GOT3 (cell line): ENCODE measurements around the gene TESK1.

Experiments used
- DNase-seq: peaks from one replicate; lab custom pipeline; 2025; ENCODE audit warnings: mixed read lengths; lab: John Stamatoyannopoulos, UW

Gene TESK1

DNA sequence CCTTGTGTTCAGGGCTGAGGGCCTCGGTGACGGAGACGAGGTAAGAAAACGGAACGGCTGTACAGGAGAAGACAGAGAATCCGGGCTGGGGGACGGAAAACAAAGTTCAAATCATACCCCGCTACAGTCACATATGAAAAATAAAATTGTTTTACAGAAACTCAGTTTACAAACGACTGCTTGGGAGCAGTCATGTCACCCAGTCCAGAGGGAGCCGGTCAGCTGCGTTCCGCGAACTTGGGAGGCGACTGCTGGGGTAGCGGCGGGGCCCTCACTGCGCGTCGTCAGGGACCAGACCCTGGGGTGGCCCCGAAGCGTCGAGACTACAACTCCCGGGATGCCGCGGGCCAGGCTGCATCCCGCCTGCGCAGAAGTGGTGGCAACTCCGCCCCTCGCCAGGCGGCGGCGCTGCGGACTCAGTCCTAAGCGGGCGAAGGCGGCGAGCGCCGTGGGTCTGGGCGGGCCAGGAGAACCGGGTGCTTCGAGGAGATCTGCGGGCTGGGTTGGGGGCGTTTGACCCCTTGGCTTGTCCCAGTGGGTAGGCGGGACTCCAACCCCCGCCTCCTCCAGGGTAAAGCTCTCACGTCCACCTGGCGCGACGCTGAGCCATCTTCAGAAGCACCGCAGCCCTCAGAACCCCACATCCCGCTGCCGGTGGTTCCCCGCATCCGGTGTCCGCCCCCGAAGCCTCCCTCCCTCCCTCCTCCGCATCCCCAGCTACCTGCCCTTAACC, 41.6 kb downstream of the TESK1 start:
- peak; percentile 25 for DNase-seq

DNA sequence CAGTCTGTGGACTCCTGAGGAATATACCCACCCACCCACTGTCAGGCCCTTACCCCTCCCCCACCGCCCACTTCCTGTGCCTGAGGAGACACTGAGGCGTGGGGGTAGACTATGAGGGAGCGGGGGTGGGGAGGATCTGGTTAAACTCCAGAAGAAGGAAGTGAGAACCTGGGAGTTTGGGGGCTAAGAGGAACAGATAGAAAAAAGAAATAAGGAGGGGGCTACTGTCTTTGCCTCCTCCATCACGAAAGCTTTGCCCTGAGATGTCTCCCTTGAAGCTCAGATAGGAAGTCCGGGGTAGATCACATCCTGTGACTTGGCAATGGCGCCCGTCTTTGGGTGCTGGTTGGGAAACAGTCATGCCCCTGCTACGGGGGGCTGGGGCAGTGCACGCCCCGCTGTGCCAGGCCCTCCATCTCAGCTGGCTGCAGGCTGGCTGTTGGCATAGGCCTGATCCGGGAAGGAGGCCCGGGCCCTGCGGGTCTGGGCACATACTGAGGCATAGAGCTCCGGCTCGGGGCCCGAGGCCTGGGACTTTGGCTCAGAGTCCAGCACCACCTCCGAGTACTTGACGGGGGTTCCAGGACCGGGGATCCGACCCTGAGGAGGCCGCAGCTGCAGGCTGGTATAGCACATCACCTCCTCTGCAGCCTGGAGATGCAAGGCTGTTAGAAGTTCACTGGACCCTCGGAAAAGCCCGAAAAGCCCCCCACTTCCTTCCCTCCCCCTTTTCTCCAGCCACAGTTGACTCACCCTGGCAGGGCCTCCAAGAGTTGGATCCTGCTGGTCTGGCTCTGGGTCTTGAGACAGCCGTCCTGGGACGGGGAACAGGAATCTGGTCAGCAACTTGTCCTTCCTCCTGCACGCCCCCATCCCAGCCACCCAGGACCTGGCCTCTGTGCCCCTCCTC, 44.6 kb downstream of the TESK1 start:
- DNase-seq: no peak

DNA sequence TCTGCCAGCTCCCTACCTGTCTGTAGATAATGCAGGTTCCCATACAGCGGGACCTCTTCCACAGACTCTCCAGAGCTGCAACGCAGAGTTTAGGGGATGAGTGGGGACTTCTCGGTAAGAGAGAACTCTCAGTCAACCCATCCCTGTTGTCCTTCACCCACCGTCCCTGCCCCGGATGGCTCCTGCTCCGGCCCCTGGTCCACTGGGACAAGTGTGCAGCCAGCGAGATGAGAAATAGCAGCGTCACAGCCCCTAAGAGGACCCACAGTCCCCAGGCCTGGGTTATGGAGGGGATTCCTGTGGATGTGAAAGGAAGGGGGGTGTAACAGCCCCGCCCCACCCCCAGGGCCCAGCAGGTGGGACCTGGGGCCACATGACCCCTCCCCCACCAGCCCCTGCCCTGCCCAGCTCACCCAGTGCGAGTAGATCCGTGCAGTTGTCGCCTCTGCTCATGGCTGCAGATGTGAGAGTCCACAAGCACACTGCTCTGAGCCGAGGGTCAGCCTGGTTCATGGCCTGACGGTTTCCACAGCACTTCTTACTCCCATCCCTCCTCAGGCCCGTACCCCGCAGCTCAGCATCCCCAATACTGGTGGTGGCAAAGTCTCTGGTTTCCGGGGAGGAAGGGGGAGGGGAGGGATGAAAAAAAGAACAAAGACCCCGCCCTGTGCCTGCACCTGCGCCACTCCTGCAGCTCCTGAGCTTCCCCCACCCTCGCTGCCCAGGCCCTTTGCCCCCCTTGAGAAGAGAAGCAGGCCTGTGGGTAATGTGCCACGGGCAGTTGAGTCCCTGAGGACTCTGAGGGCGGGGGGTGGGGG, 45.5 kb downstream of the TESK1 start, which contains the start of gene SIT1:
SIT1 (minus strand) TSS at position 591 of the 818 bp plus-strand sequence; CDS start at position 513, 78 bp downstream.
- no peak for DNase-seq

DNA sequence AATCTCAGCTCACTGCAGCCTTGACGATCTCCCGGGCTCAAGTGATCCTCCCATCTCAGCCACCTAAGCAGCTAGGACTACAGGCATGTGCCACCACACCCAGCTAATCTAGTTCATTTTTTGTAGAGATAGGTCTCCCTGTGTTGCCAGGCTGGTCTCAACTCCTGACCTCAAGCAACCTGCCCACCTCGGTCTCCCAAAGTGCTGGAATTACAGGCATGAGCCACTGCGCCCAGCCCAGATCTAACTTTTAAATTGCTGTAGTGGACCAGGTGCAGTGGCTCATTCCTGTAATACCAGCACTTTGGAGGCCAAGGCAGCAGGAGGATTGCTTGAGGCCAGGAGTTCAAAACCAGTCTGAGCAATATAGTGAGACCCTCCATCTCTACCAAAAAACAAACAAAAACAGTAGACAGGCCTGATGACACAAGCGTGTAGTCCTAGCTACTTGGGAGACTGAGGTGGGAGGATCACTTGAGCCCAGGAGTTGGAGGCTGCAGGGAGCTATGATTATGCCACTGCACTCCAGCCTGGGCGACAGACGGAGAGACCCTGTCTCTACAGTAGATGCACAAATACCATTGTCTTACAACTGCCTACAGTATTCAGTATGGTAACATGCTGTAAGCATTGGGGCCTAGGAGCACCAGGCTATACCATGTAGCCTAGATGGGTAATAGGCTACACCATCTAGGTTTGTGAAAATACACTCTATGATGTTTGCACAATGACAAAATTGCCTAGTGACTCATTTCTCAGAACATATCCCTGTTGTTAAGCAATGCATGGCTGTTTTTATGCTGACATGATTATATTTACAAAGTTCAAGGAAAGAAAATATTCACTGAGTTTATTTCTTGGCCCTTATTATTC, 47.1 kb downstream of the TESK1 start:
- no peak for DNase-seq

DNA sequence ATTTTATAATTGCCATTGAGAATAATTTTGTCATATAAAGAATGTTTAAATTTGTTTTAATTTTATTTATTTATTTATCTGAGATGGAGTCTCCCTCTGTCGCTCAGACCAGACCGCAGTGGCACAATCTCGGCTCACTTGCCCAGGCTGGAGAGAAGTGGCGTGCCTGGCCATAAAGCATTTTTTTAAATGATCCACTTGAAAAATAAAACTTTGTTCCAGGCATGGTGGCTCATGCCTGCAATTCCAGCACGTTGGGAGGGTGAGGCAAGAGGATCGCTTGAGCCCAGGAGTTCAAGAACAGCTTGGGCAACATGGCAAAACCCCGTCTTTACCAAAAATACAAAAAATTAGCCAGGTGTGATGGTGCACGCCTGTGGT, 47.8 kb downstream of the TESK1 start:
- DNase-seq: no peak

DNA sequence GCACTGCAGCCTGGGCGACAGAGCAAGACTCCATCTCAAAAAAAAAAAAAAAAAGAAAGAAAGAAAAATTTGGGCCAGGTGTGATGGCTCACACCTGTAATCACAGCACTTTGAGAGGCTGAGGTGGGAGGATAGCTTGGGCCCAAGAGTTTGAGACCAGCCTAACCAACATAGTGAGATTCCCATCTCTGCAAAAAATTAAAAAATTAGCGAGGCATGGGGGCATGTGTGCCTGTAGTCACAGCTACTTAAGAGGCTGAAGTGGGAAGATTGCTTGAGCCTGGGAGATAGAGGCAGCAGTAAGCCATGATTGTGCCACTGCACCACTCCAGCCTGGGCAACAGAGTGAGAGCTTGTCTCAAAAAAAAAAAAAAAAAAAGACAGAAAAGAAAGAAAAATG, 48.5 kb downstream of the TESK1 start:
- DNase-seq: no peak

DNA sequence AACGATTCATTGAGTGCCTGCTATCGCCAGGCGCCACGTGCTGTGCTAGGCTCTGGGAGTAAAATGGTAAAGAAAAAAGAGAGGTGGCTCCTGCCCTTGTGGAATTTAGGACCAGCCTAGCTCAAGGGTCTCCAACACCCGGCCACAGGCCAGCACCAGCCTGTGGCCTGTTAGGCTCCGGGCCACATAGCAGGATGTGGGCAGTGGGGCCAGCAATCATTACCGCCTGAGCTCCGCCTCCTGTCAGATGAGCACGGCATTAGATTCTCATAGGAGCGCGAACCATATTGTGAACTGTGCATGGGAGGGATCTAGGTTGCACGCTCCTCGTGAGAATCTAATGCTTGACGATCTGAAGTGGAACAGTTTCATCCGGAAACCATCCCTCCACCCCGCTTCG, 51.3 kb downstream of the TESK1 start:
- no peak for DNase-seq

DNA sequence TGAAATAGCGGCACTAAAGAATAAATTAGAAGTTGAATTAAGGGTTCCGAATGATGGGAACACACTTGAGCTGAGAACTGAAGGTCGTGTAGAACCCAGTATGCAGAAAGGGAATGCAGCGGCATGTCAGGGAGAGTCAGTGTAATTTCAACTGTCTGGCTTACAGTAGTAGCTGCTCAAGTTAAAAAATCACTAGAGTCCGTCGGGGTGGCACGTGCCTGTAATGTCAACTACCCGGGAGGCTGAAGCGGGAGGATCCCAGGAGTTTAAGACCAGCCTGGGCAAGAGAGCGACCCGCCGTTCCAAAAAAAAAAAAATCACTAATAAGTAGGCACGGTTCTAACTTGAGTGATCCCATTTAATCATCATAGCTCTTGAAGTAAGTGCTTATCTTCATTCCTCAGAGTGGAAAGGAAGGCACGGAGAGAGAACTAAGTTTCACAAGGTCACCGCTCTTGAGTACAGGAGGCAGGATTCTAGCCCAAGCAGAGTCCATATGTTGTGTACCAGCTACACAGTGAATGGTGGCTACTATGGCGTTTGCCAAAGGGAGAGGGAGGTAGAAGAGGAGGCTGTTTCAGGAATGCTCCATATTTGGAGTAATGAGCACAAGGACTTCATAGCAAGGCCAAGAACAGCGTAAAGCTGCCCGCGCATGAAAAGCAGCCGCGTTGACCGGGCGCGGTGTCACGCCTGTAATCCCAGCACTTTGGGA, 51.9 kb downstream of the TESK1 start:
- no peak for DNase-seq

DNA sequence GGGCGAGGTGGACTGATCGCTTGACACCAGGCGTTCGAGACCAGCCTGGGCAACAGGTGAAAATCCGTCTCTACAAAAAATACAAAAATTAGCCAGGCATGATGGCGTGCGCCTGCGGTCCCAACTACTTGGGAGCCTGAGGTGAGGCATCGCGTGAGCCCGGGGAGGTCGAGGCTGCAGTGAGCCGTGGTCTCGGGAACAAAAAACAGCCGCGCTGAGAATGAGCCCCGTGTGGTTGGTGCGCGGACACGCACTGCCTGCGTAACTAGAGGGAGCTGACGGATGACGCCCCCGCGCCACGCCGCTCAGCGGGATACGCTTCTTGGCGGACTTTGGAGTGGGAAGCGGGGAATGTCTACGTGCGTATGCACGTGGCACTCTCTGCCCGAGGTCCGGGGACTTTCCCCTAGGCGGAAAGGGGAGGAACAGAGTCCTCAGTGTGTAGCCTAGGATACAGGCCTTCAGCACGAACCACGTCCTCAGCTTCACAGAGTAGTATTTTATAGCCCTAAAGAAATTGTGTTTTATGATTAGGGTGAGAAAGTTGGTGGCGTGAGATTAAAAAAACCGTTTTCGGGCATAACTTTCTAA, 52.6 kb downstream of the TESK1 start, which contains the start of gene RMRP:
RMRP (minus strand) TSS at position 474 of the 591 bp plus-strand sequence.
- DNase-seq: peak; percentile 80

DNA sequence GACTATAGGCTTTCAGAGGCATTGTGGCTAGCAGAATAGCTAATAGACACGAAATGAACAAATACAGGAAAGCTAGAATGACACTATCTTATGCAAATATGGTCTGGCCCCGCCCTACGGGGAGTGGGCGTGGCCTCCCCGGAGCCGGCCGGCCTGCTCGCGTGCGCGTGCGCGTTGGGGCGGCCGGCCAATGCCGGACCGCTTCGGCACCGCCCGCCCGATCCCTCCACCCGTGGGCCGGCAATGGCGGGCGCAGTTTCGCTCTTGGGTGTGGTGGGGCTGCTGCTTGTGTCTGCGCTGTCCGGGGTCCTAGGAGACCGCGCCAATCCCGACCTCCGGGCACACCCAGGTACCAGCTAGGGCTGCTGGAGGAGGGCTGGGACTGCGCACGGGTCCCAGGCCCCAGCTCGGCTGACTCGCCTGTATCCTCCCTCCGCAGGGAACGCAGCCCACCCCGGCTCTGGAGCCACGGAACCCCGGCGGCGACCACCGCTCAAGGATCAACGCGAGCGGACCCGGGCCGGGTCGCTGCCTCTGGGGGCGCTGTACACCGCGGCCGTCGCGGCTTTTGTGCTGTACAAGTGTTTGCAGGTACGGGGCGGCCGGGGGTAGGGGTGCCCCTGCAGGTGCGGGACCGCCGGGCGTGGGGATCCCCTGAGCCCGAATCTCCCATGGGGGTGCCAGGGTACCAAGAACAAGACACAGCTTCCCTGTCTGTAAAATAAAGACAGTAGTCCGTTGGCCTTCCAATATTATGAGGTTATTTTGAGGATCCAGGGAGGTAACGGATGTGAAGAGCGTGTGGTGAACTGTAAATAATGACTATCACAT, 53.3 kb downstream of the TESK1 start, which contains the start of gene CCDC107:
CCDC107 (plus strand) TSS at position 156 of the 831 bp plus-strand sequence; CDS start at position 244, 88 bp downstream.
- no peak for DNase-seq

DNA sequence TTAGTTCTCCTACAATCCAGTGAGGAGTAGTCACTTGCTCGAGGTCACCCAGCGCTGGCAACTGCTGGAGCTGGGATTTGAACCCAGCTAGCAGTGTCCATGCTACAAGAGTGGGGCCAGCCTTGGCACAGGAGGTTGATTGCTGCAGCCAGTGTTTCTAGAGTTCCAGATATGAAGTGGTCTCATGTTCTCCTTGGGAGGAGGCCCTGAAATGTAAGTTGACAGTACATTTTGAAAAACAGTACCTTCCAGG, 53.8 kb downstream of the TESK1 start:
- no peak for DNase-seq

DNA sequence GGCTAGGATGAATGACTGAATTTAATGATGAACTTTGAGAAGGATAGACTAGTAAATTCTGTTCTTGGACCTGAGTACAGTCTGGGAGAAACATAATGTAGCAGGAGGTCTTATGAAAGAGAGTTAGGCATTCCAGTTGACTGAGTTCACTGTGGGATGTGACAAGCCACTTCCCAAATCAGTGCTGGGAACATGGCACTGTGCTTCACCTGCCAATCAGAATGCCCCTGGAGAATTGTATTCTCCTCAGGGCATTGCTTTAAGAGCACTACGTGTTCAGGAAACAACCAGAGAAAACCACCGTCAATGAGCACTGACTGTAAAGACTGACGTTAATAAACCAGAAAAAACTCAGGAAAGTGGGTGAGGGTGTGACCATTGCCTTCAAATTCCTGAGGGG, 54.3 kb downstream of the TESK1 start:
- no peak for DNase-seq
